Keratinocyte (primary cell): Measurements from ENCODE around the gene SNTG2.

Source experiments
- CTCF ChIP-seq, 3 experiments: IDR thresholded peaks in 1 of 3; conservative IDR thresholded peaks in 1 of 3; optimal IDR thresholded peaks in 1 of 3; 2 replicates in 2 of 3; 3 replicates in 1 of 3; pipeline versions ENCODE3 to v1.5.1; 2011; ENCODE audit warnings: low read length in 3 of 3, mild to moderate bottlenecking in 3 of 3, moderate library complexity in 2 of 3, control low read depth in 1 of 3, inconsistent platforms in 1 of 3; ENCODE audit not compliant: insufficient read depth in 2 of 3; ENCODE audit errors: extremely low read depth in 1 of 3
- EZH2 ChIP-seq: IDR thresholded peaks from one replicate; pipeline ENCODE4 v1.6.1; 2012; ENCODE audit warnings: inconsistent platforms, mild to moderate bottlenecking, low read length, moderate library complexity

- TF ChIP-seq CTCF (optimal IDR thresholded peaks at IDR 0.05 in 1 of 3, IDR thresholded peaks at IDR 0.05 in 1 of 3, conservative IDR thresholded peaks at IDR 0.05 in 1 of 3; ENCODE audit: extremely low read depth in 1 of 3, insufficient read depth in 2 of 3, low read length in 3 of 3) (no peak), EZH2 (no peak)
Measured at GRCh38 chr2:1370461-1370860, 419.8 kb downstream of the SNTG2 start.
